Dedifferentiated amniotic fluid mesenchymal stem cell (primary cell): ENCODE results near the gene MKI67.

ENCODE experiments used
- DNase-seq: peaks from one replicate; pipeline ENCODE4 v3.0.0-alpha.2; 2016; ENCODE audit errors: extremely low spot score

MKI67 gene

GRCh38 chr10:128065881-128066534 lies 60.2 kb downstream of the MKI67 start:
- DNase-seq, result no peak

GRCh38 chr10:128064970-128065580 lies 61.1 kb downstream of the MKI67 start:
- DNase-seq, result no peak

- DNase-seq, result peak; percentile 21
These were observed 61.9 kb downstream of the MKI67 start for GRCh38 chr10:128064108-128064969.

GRCh38 chr10:128063736-128064107 lies 62.5 kb downstream of the MKI67 start:
- no peak for DNase-seq

- no peak for DNase-seq
These were observed 63.2 kb downstream of the MKI67 start for GRCh38 chr10:128062881-128063563.

DNA sequence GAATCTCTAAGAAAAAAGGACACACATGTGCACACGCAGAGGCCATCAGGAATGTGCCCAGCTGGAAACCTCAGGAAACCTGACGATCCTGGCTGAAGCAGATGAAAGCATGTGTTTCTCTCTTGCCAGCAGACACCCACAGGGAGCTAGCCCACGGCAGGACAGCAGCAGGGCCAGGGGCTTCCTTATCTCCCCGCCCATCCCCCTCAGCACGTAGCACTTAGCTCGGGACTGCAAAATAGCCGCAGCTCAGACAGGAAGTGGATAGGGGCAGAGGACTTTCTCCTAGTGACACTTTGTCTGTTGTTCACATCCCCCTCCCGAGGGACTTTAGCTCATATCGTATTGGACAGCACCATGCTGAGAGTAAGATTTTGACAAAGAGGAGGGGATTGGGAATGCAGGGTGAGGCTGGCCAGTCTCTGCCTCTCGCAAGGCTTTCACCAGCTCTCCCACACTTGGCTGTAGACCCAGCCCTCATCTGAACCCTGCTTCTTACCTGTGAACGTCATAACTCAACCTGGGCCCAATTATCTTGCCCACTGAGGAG lies 63.8 kb downstream of the MKI67 start:
- DNase-seq, result no peak

- DNase-seq, result no peak
These were observed 64.6 kb downstream of the MKI67 start for GRCh38 chr10:128061306-128062300.

DNA sequence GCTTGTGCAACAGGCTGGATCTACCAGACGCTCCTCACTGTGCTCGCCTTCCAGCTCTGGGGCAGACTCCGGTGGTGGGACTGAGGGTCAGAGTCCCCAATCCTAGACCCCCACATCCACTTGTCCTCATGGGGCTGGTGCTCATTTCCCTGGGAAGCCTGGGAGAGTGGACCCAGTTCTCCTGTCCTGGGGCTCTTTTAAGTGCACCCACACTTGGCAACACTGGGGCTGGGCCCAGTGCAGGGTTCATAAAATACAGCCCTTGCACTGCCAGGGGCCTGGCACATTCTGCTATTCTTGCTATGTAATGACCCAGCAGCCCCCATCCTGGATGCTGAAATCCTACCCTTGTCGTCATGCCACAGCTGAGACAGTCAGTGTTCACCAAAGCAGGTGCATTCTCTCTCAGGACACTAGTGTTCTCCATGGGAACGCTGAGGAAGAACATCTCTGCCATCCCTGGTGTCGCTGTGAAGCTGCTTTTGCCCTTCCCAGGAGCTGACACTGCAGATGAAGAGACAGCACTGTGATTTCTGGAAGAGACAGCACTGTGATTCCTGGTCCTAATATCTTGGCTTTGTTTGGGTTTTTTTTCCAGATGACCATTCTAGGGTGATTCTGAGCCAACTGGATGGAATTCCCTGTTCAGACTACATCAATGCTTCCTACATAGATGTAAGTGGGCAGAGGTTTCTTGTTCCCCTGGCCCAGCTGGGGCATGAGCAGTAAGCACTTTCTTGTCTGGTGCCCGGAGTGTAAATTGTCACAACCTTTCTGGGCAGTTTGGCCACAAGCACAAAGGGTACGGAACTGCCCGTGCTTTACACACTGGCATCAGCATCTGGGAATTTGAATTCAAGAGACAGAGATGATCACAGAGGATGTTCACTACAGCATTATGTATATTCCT lies 65.6 kb downstream of the MKI67 start:
- DNase-seq, result no peak

DNA sequence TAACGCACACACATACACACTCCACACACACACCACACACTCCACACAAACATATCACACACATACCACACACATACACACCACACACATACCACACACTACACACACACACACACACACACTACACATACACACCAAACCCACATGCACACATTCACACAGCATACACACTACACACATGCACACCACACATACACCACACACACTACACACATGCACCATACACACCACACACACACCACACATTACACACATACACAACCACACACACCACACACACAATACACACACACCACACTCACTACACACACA lies 66.3 kb downstream of the MKI67 start:
- no peak for DNase-seq

DNA sequence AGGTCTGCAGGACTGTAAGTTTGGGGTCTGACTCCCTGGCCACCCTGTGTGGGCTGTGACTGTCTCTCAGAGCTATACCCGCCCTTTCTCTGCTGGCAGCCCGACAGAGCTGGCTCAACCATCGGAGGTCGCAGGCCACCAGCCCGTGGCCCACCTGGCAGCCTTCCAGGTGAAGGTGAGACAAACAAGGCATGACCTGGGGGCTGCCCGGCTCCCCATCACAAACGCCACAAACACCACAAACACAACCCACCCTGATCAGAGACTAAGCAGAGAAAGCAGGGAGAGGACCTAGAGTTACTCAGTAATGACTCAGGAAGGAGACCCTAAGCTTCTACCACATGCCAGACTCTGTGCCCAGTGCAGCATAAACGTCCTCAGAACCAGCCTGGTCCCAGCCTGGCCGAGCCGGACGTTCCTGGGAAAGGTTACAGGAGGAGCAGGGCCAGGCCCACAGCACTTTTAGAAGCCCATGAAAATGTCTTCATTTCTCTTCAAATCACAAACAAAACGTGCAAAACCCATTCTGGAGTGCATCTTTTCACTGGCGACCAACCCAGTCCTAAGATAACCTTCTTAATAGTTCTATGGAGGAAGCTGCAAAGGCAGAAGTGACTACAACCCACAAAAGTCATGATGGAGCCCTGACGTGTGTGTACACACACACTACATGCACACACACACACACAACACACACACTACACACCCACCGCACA lies 66.8 kb downstream of the MKI67 start:
- no peak for DNase-seq

GRCh38 chr10:128058750-128059134 lies 67.5 kb downstream of the MKI67 start:
- no peak for DNase-seq

- no peak for DNase-seq
These were observed 68.0 kb downstream of the MKI67 start for GRCh38 chr10:128058106-128058749.

GRCh38 chr10:128056303-128057050 lies 69.7 kb downstream of the MKI67 start:
- DNase-seq, result no peak

- no peak for DNase-seq
These were observed 71.0 kb downstream of the MKI67 start for GRCh38 chr10:128055061-128055868.

DNA sequence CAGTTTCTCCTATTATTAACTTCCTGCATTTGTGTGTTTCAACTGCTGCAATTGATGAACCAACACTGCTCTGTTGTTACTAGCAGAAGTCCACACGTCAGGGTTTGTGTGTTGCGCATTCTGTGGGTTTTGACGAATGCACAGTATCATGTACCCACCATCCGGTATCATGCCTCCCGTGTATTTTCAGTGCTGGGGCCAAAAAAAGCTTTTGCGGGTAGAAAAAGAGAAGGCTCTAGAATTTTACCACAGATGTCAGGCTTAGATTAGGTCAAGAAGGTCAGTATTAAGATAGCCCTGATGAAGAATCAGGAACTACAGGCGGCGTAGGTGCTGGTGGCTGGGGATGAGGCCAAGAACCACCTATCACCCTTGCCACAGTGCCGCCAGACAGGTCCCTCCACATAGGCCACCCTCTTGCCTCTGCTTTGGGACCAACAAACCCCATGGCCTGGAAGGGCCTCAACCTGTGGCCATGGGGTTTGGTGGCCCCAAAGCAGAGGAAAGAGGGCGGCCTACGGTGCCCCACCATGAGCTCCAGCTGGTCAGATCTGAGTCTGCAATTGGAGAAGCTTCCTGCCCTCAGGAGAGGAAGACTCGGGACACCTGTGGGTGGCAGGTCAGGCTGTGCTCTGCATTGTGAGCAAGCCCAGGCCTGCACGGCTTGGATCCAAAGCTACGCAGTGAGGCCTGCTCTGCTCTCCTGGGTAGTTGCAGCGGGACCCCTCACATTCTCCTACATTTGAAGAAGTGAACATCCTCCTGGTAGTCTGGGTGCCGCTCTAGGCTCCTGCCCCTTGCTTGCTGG lies 71.9 kb downstream of the MKI67 start:
- no peak for DNase-seq

GRCh38 chr10:128053356-128053755 lies 72.9 kb downstream of the MKI67 start:
- no peak for DNase-seq
